Ramos (cell line): ENCODE results near the gene ZIC5.
"Not testable (repeated sequence)": the region's sequence is repeated elsewhere in the genome, so short reads cannot be mapped to it uniquely, and the experiment has no call there.

Experiments used
- in situ Hi-C: fragments of 300-500 bp; cut with MboI; formaldehyde crosslinking; loops from one replicate; pipeline ENCODE4 v1.14.3; 2022; ENCODE audit warnings: low sequenced_read_pairs; ENCODE audit not compliant: unreplicated experiment

ZIC5 gene

GRCh38 chr13:99945515-99945914, 26.1 kb downstream of the ZIC5 start:
- in situ Hi-C loops = not testable (repeated sequence)

- in situ Hi-C loops = no loop called here
Observed at GRCh38 chr13:99944606-99945005, 27.0 kb downstream of the ZIC5 start.

GRCh38 chr13:99944102-99944501, 27.5 kb downstream of the ZIC5 start:
- in situ Hi-C loops = no loop called here

GRCh38 chr13:99941911-99942310, 29.7 kb downstream of the ZIC5 start:
- in situ Hi-C loops = no loop called here

GRCh38 chr13:99941086-99941485, 30.5 kb downstream of the ZIC5 start:
- in situ Hi-C loops = no loop called here

- in situ Hi-C loops = no loop called here
Observed at GRCh38 chr13:99938635-99939034, 32.9 kb downstream of the ZIC5 start.

GRCh38 chr13:99935772-99936171, 35.8 kb downstream of the ZIC5 start:
- in situ Hi-C loops = no loop called here

GRCh38 chr13:99932912-99933311, 38.7 kb downstream of the ZIC5 start:
- in situ Hi-C loops = no loop called here

GRCh38 chr13:99930925-99931324, 40.6 kb downstream of the ZIC5 start:
- in situ Hi-C loops = no loop called here

- in situ Hi-C loops = no loop called here
Observed at GRCh38 chr13:99929866-99930265, 41.7 kb downstream of the ZIC5 start.

GRCh38 chr13:99926014-99926731, 45.4 kb downstream of the ZIC5 start:
- in situ Hi-C loops = no loop called here

- in situ Hi-C loops = no loop called here
Observed at GRCh38 chr13:99923877-99924582, 47.5 kb downstream of the ZIC5 start.

GRCh38 chr13:99922631-99923404, 48.7 kb downstream of the ZIC5 start:
- in situ Hi-C loops = no loop called here

- in situ Hi-C loops = loop anchor here (10.0 kb wide), 1 partner anchor 336 kb away; no protein-coding TSS in a partner anchor
Observed at GRCh38 chr13:99919132-99919531, 52.4 kb downstream of the ZIC5 start.

GRCh38 chr13:99916366-99917103, 55.0 kb downstream of the ZIC5 start:
- in situ Hi-C loops = loop anchor here (10.0 kb wide), 1 partner anchor 338 kb away; no protein-coding TSS in a partner anchor

GRCh38 chr13:99913167-99913566, 58.4 kb downstream of the ZIC5 start:
- in situ Hi-C loops = loop anchor here (10.0 kb wide), 1 partner anchor 342 kb away; no protein-coding TSS in a partner anchor
